ENCODE measurements around the gene SPEN.

SPEN gene

GRCh38 chr1:15988856-15989736 lies 141.6 kb downstream of the SPEN start:
- no peak for DNase-seq (ENCODE audit: low read depth in 2 of 2)

GRCh38 chr1:15989776-15990175 lies 142.3 kb downstream of the SPEN start:
- DNase-seq (ENCODE audit: low read depth in 2 of 2): no peak

Measured in stimulated activated CD4-positive, alpha-beta T cell treated with anti-CD3 and anti-CD28 coated beads, Interleukin-15, amount 100 ng/mL, for 48 hours (primary cell).